KG1 (cell line): ENCODE measurements around the gene DERA.
"Not testable (repeated sequence)": the region's sequence is repeated elsewhere in the genome, so short reads cannot be mapped to it uniquely, and the experiment has no call there.

Experiments
- DNase-seq: peaks from one replicate; lab custom pipeline; 2025; lab: John Stamatoyannopoulos, UW

DERA gene

DNA sequence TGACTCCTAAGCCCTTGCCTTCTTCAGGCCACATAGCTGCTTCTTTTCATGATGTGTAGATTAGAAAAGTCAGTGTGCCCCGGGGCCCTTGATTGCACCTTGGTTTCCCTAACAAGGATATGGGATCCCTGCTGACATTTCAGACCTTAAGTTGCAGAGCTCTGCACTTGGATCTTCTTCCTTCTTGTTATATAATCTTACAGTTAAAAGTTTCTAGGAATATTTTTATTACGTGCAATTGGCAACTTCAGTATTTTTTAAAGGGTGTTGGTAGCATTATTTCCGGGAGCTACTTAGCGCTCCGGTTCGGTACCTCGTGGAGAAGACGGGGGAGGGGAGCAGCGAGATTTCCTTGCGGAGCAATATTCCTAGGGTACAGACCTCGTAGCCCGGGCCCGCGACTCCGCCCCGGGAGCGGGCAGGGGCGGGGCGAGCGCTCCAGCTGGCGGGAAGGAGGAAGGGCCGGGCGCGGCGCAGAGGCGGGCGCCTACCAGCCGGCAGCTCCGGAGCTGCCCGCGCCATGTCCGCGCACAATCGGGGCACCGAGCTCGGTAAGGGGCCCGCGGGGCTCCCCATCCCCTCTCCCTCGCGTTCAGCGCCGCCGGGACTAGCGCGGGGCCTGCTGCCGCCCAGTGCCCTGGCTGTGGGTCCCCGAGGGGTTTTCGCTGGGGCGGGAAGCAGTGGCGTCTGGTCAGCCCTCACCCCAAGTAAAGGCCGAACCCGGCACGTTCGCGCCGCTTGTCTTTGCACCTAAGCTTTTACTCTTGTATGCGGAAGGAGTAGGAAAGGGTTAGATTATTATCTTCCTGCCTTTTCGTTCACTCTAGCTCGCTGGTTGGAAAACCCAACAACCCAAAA lies at the start of gene DERA:
Gene DERA, plus strand, starts transcription at position 469 of the 858 bp plus-strand sequence. Its CDS starts 52 bp downstream, at position 521.
- DNase-seq: peak; percentile 2

DNA sequence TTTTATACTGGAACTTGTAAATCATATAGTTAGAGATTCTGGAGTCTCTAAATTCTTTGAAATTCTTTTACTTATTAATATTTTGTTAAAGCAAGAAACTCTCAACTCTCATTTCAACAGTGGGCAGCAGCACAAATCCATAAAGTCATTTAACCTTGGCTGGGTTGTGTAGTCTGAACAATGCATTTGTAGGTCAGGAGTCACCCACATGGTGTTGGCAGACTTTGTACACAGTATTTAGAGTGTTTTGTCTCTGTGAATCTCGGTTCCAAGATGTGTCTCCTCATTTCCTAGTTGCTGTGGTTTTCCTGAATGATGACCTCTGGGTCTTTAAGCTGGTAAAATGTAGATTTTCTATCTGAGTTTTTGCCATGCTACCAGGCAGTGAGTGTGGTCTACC lies 49.7 kb upstream of the DERA start:
- DNase-seq: no peak

DNA sequence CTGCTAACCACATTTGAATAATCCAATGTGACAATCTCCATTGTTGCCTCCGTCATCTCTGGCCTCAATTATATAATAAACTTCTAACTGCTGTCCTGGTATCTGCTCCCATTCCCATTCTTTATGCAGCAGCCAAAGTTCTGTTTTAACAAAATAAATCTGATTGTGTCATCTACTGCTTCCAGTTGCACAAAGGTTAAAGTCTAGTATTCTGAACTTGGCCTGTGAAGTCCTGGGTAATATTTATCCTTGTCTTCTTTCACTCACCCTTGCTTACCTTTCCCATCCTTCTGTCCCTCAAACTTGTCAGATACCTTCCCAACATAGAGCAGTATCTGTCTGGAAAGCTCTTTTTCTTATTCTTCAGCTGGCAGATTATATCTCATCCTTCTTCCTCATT lies 48.3 kb upstream of the DERA start:
- DNase-seq: no peak

DNA sequence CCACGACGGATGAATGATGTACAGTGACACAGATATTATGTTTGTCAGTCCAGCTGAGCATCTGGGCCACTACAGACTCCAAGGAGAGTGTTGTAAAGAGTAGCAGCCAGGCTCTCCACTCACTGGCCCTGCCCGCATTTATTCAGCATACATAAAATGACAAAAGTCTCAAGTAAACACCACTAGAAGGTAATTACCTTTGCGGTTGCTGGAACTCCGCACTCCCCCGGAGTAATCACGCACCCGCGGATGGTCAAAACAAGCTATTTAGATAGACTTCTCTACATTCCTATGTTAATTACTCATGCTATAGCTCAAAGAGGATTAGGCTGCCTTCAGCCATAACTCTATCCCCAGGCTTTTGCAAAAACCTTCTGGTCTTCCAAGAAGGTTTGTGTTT lies 47.8 kb upstream of the DERA start:
- no peak for DNase-seq

DNA sequence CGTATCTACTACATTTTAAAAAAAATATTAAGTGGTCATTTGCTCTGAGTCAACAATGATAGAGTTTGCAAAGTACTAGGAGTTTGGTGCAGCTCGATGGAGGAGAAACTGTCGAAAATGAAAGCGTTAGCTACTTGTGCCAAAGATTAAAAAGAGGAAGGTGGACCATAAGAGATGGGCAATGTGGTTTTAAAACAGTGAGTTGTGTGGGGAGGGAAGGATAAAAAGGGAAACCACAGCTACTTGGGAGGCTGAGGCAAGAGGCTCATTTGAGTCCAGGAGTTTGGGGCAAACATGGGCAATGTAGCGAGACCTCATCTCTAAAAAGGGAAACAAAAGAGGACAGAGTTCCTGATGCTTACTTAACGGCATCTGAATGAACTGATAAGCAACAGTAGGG lies 47.1 kb upstream of the DERA start:
- peak; percentile 7 for DNase-seq

DNA sequence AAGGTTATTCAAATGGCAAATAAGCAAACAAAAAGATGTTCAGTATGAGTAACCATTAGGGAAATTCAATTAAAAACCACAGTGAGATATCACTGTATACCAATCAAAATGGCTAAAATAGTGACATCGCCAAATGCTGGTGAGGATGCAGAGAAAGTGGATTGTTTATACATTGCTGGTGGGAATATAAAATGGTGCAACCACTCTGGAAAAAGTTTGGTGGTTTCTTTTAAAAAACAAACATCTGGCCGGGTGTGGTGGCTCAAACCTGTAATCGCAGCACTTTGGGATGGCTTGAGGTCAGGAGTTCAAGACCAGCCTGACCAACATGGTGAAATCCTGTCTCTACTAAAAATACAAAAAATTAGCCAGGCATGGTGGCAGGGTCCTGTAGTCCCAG lies 42.9 kb upstream of the DERA start:
- DNase-seq: no peak

DNA sequence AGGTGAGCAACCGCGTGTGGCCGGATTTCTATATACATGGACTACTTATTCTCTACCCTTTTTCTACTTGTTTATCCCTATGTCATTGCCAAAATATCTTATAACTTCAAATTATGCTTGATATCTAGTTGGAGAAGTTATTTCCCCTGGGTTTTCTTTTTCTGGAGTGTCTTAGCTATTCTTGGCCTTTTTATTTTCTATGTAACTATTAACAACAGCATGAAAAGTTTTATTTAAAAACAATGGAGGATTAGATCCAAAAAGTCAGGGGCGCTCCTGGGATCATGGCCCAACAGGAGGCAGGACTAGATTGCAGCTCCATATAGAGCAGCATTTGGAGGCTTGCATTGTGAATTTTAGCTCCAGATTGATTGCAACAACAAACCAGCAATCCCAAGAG lies 37.6 kb upstream of the DERA start:
- no peak for DNase-seq

DNA sequence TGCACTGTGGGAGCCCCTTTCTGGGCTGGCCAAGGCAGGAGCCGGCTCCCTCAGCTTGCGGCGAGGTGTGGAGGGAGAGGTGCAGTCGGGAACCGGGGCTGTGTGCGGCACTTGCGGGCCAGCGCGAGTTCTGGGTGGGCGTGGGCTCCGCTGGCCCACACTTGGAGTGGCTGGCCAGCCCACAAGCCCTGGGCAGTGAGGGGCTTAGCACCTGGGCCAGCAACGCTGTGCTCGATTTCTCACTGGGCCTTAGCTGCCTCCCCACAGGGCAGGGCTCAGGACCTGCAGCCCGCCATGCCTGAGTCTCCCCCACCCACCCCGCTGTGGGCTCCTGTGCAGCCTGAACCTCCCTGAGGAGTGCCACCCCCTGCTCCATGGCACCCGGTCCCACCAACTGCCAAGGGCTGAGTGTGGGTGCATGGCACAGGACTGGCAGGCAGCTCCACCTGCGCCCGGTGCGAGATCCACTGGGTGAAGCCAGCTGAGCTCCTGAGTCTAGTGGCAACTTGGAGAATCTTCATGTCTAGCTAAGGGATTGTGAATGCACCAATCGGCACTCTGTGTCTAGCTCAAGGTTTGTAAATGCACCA lies 36.5 kb upstream of the DERA start:
- DNase-seq: not testable (repeated sequence)

DNA sequence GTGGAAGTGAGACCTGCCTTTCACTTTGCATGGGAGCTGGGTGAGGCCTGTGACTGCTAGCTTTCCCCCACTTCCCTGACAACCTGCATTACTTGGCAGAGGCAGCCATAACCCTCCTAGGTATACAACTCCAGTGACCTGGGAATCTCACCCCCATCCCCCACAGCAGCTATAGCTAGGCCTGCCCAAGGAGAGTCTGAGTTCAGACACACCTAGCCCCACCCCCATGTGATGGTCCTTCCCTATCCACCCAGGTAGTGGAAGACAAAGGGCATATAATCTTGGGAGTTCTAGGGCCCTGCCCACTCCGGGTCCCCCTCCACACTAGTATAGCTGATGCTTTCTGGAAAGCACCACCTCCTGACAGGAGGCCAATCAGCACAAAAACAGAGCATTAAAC lies 35.3 kb upstream of the DERA start:
- DNase-seq: no peak

DNA sequence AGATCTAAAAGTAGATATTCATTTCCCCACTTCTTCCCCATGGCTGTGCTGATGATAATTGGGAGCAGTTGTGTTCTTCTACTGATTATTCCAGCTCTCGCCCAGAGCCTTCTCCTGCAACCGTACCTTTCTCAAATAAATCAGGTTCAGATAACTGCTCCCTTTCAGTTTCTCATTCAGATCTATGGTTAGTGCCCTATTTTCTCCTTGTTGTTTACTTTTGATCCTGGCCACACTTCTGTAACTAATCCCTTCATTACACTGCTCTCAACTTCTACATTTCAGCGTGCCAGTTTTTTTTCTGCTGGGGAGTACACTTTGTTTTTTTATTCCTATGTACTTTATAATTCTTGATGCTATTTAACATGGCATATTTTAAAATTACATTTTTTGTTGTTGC lies 31.7 kb upstream of the DERA start:
- DNase-seq: no peak

DNA sequence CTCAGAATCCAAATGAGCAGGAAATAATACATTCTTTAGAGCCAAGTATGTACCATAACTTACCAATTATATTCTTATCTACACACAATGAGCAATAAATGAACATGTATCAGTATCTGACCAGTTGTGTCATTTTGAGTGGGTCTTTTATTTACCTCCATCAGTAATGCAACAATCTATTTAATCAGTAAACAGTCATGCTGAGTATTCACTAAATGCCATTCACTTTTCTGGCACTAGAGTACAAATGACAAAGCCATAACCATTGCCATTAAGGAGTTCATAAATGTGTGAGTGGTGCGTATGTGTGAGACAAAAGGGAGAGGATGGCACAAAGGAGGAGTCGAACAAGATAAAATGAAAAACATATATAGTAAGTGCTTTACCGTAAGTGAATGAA lies 30.4 kb upstream of the DERA start:
- DNase-seq: no peak

DNA sequence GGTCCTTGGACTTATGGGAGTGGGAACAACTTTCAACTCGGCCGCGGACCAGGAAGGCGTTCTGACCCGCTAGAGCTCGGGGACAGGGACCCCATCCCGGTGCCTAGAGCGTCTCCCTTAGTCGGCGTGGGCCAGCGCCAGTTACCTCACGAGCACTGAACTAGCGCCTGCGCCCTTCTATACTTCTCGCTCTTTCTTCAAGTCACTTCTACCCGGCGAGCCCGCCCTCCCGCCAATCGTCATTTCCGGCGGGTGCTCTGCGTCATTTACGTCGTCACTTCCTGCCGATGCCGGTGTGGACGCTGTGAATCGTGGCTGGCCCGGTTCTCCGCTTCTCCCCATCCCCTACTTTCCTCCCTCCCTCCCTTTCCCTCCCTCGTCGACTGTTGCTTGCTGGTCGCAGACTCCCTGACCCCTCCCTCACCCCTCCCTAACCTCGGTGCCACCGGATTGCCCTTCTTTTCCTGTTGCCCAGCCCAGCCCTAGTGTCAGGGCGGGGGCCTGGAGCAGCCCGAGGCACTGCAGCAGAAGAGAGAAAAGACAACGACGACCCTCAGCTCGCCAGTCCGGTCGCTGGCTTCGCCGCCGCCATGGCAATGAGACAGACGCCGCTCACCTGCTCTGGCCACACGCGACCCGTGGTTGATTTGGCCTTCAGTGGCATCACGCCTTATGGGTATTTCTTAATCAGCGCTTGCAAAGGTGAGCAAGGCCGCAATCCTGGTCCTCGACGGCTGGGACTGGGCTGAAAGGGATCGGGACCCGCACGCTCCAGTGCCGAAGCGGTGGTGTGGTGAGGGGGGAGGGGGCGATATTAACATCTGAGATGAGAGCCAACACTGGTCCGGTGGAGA lies 28.8 kb upstream of the DERA start, which contains the start of gene STRAP:
Gene STRAP, plus strand, starts transcription at position 270 of the 854 bp plus-strand sequence. Its CDS starts 321 bp downstream, at position 591.
- peak; percentile 47 for DNase-seq

DNA sequence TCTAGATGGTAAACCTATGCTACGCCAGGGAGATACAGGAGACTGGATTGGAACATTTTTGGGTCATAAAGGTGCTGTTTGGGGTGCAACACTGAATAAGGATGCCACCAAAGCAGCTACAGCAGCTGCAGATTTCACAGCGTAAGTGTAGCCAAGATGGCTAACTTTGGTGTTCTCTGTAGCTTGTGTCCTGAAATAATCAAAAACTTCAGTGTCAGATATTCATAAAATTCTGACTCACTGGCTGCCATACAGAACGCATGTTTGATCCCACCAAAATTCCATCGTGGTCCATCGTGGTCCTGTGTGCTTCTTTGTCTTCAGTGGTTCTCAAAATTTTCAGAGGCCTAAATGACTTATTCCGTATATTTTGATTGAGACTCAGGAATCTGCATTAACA lies 27.6 kb upstream of the DERA start:
- DNase-seq: no peak

DNA sequence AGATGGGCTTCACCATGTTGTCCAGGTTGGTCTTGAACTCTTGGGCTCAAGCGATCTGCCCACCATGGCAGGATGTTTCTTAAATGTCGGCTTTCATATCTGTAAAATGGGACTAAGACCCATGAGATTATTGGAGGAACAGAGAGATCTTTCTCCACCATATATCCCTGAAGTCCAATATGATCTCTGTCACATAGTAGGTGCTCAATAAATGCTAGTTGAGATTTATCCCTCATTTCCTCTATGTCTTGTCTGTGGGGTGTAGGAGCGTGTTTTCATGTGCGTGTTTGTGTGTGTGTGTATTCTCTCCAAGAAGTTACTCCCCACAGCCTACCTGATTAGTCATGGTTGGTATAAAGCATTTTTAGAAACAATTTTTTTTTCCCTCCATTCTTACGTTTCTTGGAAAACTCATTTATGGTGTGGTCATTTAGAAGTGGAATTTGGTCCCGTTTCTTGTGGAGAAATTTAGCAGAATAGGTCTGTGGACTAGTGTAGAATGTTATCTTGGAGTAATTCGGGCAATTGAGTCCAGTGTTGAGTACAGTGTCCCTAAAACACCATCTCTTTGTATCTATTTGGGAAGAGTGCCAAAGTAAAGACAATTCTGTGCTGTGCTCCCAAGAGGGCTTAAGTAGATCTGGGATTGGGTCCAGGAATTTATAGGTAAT lies 24.6 kb upstream of the DERA start:
- no peak for DNase-seq

DNA sequence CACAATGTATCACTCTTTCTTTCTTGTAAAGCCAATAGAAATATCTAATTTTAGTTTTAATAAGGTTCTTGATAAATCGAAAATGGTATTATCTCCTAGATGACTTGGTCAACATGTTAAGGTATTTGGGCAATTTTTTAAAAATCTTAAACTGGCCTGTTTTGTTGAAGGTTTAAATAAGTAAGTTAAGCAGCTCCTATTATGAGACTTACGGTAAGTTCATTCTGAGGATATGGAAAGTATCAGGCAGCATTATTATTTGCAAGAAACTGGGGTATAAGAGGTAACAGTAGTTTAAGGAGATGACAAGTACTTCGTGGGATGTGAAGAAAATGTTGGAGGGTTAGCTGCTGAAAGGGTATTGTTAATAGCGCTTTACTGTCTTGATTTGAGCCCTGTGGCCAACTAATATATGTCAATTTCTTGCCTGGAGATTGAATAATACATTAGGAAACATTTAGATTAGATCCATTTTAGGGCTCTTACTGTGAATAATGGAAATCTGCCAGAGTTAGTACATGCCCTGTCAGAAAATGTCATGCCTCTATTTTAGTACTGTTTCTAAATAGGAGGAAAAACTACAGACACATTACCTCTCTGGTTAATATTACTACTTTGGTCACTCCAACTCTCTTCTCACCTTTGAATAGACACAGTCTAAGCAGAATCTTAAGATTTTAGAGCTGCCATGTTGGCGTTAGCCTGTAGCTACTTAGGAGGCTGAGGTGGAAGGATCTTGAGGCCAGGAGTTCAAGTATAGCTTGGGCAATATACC lies 23.9 kb upstream of the DERA start:
- DNase-seq: no peak

DNA sequence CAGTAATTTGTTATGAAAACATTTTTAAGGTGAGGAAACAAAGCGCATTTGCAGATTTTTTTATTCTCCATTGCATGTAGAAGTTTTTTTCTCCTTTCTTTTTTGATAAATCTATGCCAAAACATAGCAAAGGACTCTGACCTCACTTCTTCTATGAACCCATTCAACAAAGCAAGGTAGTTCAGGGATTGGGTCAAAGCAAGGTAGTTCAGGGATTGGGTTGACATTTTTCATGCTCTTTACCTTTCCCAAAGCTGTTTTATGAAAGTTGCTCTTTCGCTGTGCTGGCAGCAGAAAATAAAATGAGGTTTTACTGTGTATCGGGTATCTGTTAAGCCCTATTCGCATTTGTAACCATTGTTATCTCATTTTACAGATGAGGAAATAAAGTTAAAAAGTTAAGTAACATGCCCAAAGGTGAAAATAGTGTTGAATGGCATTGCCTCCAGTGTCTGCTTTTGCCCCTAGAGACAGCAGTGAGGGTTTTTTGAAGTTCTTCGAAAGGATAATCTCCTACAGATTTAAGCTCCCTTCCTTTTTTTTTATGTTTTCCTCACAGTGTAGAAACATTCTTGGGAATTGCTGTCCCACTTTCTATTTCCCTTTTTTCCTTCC lies 18.4 kb upstream of the DERA start:
- DNase-seq: no peak

DNA sequence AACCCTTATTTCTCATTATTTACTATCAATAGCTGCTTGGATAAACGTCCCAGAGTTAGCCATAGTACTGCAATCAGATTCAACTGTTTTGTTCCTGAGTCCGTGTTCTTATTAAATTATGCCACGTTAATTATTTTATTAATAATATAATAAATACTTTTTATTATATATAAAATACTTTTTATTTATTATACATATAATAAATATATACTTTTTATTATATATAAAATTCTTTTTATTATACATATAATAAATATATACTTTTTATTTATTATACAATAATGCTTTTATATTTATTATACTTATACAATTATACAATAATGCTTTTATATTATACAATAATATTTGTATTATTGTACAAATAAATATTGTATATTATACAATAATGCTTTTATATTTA lies 17.9 kb upstream of the DERA start:
- DNase-seq: no peak

DNA sequence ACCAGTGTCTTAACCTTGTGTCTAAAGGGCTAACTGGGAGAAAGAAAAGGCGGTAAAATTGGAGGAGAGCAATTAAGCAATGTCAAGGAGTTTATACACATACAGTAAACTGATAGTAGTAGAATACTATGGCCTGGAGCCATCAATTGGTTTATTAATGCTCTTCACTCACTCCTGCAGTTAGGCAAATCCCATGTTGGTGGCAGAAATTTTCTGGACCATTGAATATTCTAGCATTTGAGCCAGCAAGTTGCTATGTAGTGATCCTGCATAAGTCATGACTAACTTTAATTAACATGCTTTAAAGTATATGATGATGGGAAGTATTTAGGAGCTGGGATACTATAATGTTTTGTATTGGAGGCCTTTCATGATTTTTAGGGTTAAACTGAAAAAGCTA lies 14.3 kb upstream of the DERA start:
- DNase-seq: no peak

DNA sequence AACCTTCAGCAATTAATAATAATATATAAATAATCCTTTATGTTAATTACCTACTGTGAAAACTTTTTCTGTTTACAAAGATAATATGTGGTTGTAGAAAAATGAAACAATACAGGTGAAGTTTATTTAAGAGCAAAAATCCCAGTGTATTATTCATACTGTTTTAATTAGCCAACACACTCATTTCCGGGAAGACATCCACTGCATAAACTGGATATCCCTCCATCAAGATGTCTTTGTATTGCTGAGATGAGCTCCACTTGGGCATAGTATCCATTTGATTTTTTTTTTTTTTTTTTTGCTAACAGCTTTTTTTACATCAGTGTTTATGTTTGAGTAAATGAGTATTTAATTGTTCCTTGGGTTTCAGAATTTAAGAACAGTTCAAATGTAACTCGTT lies 13.7 kb upstream of the DERA start:
- no peak for DNase-seq

DNA sequence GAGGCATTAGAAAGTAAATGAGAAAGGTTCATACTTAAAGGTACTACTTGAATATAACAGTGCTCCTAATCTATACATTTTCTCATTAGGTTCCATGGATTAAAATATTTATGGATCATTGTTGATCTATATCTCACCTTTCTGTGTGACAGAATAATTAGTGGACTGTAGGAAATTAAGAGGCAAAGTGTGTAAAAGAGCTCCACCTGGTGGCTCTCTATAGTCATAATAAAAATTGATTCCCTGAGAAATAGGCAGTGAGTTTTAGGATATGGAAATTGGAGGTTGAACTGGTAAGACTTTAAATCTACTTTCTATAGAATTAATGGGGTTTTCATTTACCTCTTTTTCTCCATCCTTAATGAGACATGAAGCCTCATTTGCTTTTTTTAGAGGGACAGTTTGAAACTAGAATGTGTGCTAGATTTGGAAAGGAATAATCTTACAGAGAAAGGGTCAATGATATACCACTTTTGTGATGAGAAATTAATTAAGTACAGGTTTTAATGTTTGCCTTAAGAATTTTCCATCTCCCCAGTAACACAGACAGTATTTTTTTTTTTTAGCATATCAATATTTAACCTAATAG lies 11.8 kb upstream of the DERA start:
- no peak for DNase-seq
